ENCODE data around the gene SCMH1.
A peak's percentile ranks its signal among the peaks of the same experiment; 100 is the strongest.
"Not testable (repeated sequence)": the region's sequence is repeated elsewhere in the genome, so short reads cannot be mapped to it uniquely, and the experiment has no call there.

The SCMH1 gene

GRCh38 chr1:41246568-41246967, 4.5 kb upstream of the SCMH1 start:
- DNase-seq, result no peak

GRCh38 chr1:41245659-41246058, 3.6 kb upstream of the SCMH1 start:
- DNase-seq, result no peak

- DNase-seq, result no peak
Measured at GRCh38 chr1:41243079-41243385, 926 bp upstream of the SCMH1 start.

- DNase-seq, result peak; percentile 69
Measured at GRCh38 chr1:41242342-41243078, 404 bp upstream of the SCMH1 start.

GRCh38 chr1:41241354-41241748, 755 bp downstream of the SCMH1 start:
- peak; percentile 45 for DNase-seq

- no peak for DNase-seq
Measured at GRCh38 chr1:41240781-41241353, 1.2 kb downstream of the SCMH1 start.

- no peak for DNase-seq
Measured at GRCh38 chr1:41239988-41240610, 2.0 kb downstream of the SCMH1 start.

GRCh38 chr1:41238311-41238988, 3.7 kb downstream of the SCMH1 start:
- no peak for DNase-seq

GRCh38 chr1:41236781-41237180, 5.3 kb downstream of the SCMH1 start:
- DNase-seq, result no peak

GRCh38 chr1:41235893-41236292, 6.2 kb downstream of the SCMH1 start:
- no peak for DNase-seq

- DNase-seq, result no peak
Measured at GRCh38 chr1:41233708-41234107, 8.4 kb downstream of the SCMH1 start.

- no peak for DNase-seq
Measured at GRCh38 chr1:41232305-41232704, 9.8 kb downstream of the SCMH1 start.

- no peak for DNase-seq
Measured at GRCh38 chr1:41230656-41231055, 11.4 kb downstream of the SCMH1 start.

GRCh38 chr1:41229219-41229618, 12.9 kb downstream of the SCMH1 start:
- not testable (repeated sequence) for DNase-seq

- no peak for DNase-seq
Measured at GRCh38 chr1:41226815-41227434, 15.2 kb downstream of the SCMH1 start.

- DNase-seq, result no peak
Measured at GRCh38 chr1:41225495-41225894, 16.6 kb downstream of the SCMH1 start.

GRCh38 chr1:41222496-41222895, 19.6 kb downstream of the SCMH1 start:
- DNase-seq, result peak; percentile 40

- no peak for DNase-seq
Measured at GRCh38 chr1:41221995-41222394, 20.1 kb downstream of the SCMH1 start.

- DNase-seq, result no peak
Measured at GRCh38 chr1:41218152-41218551, 24.0 kb downstream of the SCMH1 start.

GRCh38 chr1:41217441-41217840, 24.7 kb downstream of the SCMH1 start:
- no peak for DNase-seq

- no peak for DNase-seq
Measured at GRCh38 chr1:41215623-41216022, 26.5 kb downstream of the SCMH1 start.

GRCh38 chr1:41213341-41213740, 28.8 kb downstream of the SCMH1 start:
- no peak for DNase-seq

GRCh38 chr1:41211608-41212007, 30.5 kb downstream of the SCMH1 start:
- DNase-seq, result not testable (repeated sequence)

GRCh38 chr1:41207053-41207452, 35.1 kb downstream of the SCMH1 start:
- DNase-seq, result not testable (repeated sequence)
